ENCODE measurements around the gene PGAM2.

The PGAM2 gene

DNA sequence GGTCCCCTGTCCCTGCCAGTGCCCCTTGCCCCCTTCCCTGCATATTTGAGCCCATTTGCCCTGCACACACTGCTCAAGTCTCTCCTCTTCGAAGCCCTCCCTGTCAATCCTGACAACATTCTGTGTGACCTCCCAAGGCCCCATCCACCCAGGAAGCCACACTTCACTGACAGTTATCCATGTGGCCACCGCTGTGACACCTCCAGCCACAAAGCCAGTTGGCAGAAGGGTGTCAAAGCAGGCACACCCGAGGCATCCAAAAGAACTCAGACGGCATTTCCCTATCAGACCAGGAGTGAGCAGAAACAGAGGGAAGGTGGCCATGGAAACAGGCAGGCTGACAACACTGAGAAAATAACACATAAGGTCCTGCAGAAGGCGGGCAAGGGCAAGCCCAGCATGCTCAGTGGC lies 12.3 kb upstream of the PGAM2 start:
- H3K9me3 ChIP-seq (ENCODE audit: control insufficient read depth, low read length) = no peaks in the 10 kb centered on the region
- no peaks in the 10 kb centered on the region for H3K27me3 ChIP-seq (ENCODE audit: control insufficient read depth, insufficient read depth, low read length)
- H3K4me3 ChIP-seq (ENCODE audit: low read length) = no peak overlapping the region
- peaks cover 46% of the 10 kb centered on the region for H3K4me1 ChIP-seq (ENCODE audit: control insufficient read depth, insufficient read depth, low read length)
- peaks cover 6% of the 10 kb centered on the region for H3K36me3 ChIP-seq (ENCODE audit: control insufficient read depth, insufficient read depth, low read length)
- no peak overlapping the region for H3K9ac ChIP-seq (ENCODE audit: low read length)

DNA sequence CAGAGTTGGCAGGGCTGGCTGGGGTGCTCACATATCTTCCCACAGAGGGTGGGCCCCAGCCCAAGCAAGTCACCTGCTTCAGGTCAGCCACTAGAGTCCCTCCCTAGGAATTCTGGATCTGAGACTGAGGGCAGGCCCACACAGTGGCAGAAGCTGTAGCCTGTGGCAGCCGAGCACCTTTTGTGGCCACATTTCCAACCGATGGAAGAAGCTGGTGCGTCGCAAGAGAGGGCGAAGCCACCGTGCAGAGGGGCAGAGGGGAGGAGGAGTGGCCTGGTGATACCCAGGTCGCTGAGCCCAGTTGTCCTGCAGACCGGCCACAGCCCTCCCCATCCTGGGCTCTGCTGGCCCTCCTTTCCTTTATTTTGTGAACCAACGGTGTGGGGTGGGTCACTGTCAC lies 11.7 kb upstream of the PGAM2 start:
- Histone ChIP-seq H3K4me3 (ENCODE audit: low read length) (no peak overlapping the region), H3K9me3 (ENCODE audit: control insufficient read depth, low read length) (no peaks in the 10 kb centered on the region), H3K9ac (ENCODE audit: low read length) (no peak overlapping the region), H3K27me3 (ENCODE audit: control insufficient read depth, insufficient read depth, low read length) (no peaks in the 10 kb centered on the region), H3K4me1 (ENCODE audit: control insufficient read depth, insufficient read depth, low read length) (peaks cover 52% of the 10 kb centered on the region), H3K36me3 (ENCODE audit: control insufficient read depth, insufficient read depth, low read length) (peaks cover 6% of the 10 kb centered on the region)

DNA sequence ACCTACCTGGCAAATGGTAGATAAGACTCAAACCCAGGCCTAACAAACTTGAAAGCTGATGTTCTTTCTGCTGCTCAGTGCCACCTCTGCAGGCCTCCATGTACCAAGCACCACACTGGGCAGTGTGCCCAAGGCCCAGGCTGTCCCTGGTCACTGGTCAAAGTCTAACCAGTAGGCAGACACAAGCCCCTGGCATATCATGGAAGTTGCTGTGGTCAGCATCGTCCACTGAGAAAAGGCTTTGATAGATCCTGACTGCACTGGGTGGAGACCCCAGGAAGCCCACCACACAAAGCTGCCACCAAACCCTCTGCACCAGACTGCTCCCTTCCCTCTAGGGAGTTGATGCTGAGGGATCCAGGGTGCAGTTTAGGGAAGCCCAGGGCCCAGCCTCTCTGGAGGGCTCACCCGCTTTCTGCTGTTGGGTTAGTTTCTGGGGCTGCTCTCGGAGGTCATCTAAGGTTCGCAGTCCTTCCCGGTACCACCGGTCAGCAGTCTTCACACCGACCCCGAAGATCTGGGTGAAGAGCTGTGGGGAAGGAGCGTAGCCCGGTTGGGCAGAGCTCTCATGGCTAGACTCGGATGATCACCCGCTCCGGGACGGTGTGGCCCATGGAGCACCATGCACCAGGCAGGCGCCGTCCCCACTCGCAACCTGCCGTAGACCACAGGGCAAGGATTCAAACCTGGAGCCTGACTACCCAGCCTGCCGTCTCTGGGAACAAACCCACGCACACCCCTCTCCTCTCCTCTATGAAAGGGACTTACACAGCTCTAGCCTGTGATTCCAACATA lies 10.9 kb upstream of the PGAM2 start:
- Histone ChIP-seq H3K27me3 (ENCODE audit: control insufficient read depth, insufficient read depth, low read length) (no peaks in the 10 kb centered on the region), H3K36me3 (ENCODE audit: control insufficient read depth, insufficient read depth, low read length) (peaks cover 6% of the 10 kb centered on the region), H3K9me3 (ENCODE audit: control insufficient read depth, low read length) (no peaks in the 10 kb centered on the region), H3K9ac (ENCODE audit: low read length) (no peak overlapping the region), H3K4me3 (ENCODE audit: low read length) (no peak overlapping the region), H3K4me1 (ENCODE audit: control insufficient read depth, insufficient read depth, low read length) (peaks cover 56% of the 10 kb centered on the region)

DNA sequence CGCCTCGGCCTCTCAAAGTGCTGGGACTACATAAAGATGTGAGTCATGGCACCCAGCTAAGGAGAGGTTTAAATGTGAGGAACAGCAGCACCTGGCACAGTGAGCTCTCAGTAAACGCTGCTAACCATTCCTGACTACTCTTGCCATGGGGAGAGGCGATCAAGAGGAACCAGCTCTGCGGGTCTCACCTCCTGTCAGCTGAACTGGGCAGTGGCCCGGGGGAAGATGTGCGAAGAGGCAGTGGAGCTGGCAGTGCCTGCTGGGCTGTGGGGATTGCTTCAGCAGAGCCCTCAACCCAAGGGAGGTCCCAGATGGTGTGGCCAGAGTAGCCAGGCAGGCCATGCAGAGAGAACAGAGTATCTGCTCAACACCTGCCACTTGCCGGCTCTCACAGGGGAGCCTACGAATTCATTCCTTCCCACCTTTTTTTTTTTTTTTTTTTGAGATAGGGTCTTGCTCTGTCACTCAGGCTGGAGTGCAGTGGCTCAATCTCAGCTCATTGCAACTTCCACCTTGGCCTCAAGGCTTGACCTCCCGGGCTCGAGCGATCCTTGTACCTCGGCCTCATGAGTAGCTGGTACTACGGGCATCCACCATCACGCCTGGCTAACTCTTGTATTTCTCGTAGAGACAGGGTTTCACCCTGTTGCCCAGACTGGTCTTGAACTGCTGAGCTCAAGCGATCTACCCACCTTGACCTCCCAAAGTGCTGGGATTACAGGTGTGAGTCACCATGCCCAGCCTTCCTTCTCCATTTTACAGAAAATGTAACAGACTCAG lies 10.1 kb upstream of the PGAM2 start:
- no peaks in the 10 kb centered on the region for H3K27me3 ChIP-seq (ENCODE audit: control insufficient read depth, insufficient read depth, low read length)
- no peak overlapping the region for H3K9ac ChIP-seq (ENCODE audit: low read length)
- H3K36me3 ChIP-seq (ENCODE audit: control insufficient read depth, insufficient read depth, low read length) = peaks cover 6% of the 10 kb centered on the region
- H3K9me3 ChIP-seq (ENCODE audit: control insufficient read depth, low read length) = no peaks in the 10 kb centered on the region
- H3K4me1 ChIP-seq (ENCODE audit: control insufficient read depth, insufficient read depth, low read length) = peaks cover 53% of the 10 kb centered on the region
- no peak overlapping the region for H3K4me3 ChIP-seq (ENCODE audit: low read length)

DNA sequence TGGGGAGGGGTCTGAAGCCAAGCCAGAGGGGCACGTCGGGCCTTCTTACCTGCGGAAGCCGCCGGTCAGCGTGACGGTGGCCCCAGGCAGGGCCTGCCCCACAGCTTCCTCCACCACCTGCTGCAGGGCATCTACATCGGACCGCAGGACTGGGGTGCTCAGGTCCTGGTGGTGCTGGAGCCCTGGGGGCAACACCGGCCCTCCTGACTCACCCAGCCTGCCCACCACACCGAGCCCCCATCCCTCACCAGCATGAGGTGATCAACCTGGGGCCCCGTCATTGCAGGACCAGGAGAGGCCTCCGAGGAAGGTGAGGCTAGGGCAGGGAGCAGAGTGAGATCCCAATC lies 9.0 kb upstream of the PGAM2 start:
- Histone ChIP-seq H3K27me3 (ENCODE audit: control insufficient read depth, insufficient read depth, low read length) (no peaks in the 10 kb centered on the region), H3K4me3 (ENCODE audit: low read length) (no peak overlapping the region)

DNA sequence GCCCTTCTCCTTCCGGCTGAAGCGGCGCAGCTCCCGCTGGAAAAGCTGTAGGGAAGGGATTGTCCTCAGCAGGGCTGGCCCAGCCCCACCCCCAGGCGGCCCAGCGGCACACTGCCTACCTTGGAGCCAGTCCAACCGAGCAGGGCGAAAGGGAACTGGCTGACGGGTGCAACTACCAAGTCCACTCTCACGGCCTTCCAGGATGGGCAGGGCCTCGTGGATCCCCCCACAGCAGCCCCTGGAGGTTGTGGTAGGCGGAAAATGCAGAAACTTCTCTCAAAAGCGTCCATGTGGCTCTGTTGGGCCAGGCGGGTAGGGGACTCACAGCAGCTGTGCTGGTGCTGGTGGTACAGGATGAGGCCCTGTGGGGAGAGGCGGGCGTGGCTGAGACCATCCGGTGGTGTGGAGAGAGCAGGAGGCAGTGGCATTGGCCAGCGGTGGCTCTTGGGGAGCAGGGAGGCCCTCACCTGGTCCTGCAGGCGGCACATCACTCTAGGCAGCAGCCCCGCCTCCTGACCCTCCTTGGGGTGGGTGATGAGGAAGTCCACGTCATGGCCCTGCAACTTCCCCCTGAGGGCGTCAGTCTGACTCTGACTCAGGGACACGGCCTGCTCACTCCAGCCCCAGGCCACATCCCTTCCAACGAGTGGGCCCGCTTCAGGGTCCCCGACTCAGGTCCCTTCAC lies 8.4 kb upstream of the PGAM2 start:
- Histone ChIP-seq H3K9me3 (ENCODE audit: control insufficient read depth, low read length) (no peaks in the 10 kb centered on the region), H3K9ac (ENCODE audit: low read length) (no peak overlapping the region), H3K4me1 (ENCODE audit: control insufficient read depth, insufficient read depth, low read length) (peaks cover 48% of the 10 kb centered on the region), H3K36me3 (ENCODE audit: control insufficient read depth, insufficient read depth, low read length) (no peaks in the 10 kb centered on the region), H3K4me3 (ENCODE audit: low read length) (peak overlapping the region; percentile 23), H3K27me3 (ENCODE audit: control insufficient read depth, insufficient read depth, low read length) (no peaks in the 10 kb centered on the region)

More for the DNA sequence above, 9.0 kb upstream of the PGAM2 start:
- no peak overlapping the region for H3K9ac ChIP-seq (ENCODE audit: low read length)
- H3K4me1 ChIP-seq (ENCODE audit: control insufficient read depth, insufficient read depth, low read length) = peaks cover 48% of the 10 kb centered on the region
- H3K36me3 ChIP-seq (ENCODE audit: control insufficient read depth, insufficient read depth, low read length) = no peaks in the 10 kb centered on the region
- no peaks in the 10 kb centered on the region for H3K9me3 ChIP-seq (ENCODE audit: control insufficient read depth, low read length)

DNA sequence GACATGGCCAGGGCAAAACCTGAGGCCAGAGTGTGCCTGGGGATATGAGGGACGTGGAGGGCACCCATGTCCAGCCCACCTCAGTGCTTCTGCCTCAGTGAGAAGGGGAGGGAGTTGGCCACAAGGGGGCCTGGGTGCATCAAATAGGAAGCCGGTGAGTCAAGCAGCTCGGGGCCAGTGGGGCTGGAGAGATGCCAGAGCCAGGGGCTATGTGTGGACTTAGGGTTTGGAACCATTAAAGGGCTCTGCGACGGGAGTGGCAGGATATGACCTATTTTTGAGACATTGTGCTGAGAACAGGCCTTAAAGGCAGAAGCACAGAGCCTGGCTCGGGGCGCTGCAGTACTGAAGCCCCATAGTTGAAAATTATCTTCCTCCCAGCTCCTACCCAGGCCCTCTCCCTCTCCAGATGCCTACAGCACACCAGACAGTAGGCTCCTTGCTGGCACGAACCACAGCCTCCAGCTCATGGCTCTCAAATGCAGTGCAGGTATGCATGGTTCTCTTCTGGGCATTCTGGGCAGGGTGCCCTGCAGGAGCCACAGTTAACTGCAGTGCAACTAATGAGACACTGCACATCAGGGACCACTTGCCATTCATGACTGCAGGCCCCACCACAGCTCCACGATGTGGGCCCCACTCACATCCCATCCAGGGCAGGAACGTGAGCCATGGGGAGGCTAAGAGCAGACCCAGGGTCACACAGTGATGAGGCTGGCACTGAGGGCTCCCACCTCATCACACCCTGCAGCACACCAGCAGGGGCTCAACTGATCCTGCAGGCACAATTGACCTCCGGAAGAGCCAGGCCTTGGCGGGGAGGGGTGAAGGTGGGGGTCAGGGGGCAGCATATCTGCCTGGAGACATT lies 7.2 kb upstream of the PGAM2 start:
- Histone ChIP-seq H3K9me3 (ENCODE audit: control insufficient read depth, low read length) (no peaks in the 10 kb centered on the region), H3K9ac (ENCODE audit: low read length) (no peak overlapping the region), H3K4me1 (ENCODE audit: control insufficient read depth, insufficient read depth, low read length) (peaks cover 48% of the 10 kb centered on the region), H3K36me3 (ENCODE audit: control insufficient read depth, insufficient read depth, low read length) (no peaks in the 10 kb centered on the region), H3K27me3 (ENCODE audit: control insufficient read depth, insufficient read depth, low read length) (no peaks in the 10 kb centered on the region), H3K4me3 (ENCODE audit: low read length) (no peak overlapping the region)

DNA sequence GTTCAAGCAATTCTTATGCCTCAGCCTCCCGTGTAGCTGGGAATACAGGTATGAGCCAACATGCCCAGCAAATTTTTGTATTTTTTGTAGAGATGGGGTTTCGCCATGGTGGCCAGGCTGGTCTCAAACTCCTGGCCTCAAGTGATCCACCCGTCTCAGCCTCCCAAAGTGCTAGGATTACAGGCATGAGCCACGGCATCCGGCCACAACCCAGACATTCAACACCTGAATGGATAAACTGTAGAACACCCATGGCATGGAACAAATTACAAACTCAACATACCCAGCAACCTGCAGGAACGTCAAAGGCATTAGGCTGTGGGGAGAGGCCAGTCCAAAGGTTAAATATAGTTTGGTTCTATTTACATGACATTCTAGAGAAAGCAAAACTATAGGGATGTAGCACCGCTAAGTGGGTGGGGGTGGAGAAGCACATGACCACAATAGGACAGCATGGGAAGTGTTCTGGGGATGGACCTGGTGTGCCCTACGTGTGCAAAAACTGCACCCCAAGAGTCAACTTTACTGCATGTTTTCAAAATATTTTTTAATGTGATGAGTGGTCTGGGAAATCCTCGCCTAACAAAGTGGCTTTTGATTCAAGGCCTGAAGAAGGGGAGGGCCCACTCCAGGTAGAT lies 6.5 kb upstream of the PGAM2 start:
- H3K36me3 ChIP-seq (ENCODE audit: control insufficient read depth, insufficient read depth, low read length) = no peaks in the 10 kb centered on the region
- H3K9ac ChIP-seq (ENCODE audit: low read length) = no peak overlapping the region
- no peak overlapping the region for H3K4me3 ChIP-seq (ENCODE audit: low read length)
- H3K9me3 ChIP-seq (ENCODE audit: control insufficient read depth, low read length) = no peaks in the 10 kb centered on the region
- H3K4me1 ChIP-seq (ENCODE audit: control insufficient read depth, insufficient read depth, low read length) = peaks cover 48% of the 10 kb centered on the region
- no peaks in the 10 kb centered on the region for H3K27me3 ChIP-seq (ENCODE audit: control insufficient read depth, insufficient read depth, low read length)

DNA sequence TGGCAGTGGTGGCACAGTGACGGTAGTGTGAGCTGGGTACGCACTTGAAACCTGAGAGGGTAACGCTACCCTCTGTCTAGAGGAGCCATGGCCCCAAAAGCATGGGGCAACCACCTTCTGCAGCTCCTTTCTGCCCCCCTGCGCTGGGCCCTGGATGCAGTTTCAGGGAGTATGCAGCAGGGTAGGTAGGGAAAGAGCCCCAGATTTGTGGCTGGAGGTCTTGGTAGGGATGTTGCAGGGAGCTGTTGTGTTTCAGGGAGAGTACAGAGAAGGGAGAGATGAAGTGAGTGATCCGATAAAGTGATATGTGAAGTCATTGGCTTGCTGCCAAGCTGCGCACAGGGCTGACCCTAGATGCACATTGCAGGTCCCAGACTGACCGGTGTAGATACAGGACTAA lies 2.7 kb upstream of the PGAM2 start:
- H3K4me1 ChIP-seq (ENCODE audit: control insufficient read depth, insufficient read depth, low read length) = peaks cover 34% of the 10 kb centered on the region
- H3K4me3 ChIP-seq (ENCODE audit: low read length) = no peak overlapping the region
- no peaks in the 10 kb centered on the region for H3K36me3 ChIP-seq (ENCODE audit: control insufficient read depth, insufficient read depth, low read length)
- H3K9me3 ChIP-seq (ENCODE audit: control insufficient read depth, low read length) = no peaks in the 10 kb centered on the region
- H3K9ac ChIP-seq (ENCODE audit: low read length) = no peak overlapping the region
- H3K27me3 ChIP-seq (ENCODE audit: control insufficient read depth, insufficient read depth, low read length) = peaks cover 13% of the 10 kb centered on the region

DNA sequence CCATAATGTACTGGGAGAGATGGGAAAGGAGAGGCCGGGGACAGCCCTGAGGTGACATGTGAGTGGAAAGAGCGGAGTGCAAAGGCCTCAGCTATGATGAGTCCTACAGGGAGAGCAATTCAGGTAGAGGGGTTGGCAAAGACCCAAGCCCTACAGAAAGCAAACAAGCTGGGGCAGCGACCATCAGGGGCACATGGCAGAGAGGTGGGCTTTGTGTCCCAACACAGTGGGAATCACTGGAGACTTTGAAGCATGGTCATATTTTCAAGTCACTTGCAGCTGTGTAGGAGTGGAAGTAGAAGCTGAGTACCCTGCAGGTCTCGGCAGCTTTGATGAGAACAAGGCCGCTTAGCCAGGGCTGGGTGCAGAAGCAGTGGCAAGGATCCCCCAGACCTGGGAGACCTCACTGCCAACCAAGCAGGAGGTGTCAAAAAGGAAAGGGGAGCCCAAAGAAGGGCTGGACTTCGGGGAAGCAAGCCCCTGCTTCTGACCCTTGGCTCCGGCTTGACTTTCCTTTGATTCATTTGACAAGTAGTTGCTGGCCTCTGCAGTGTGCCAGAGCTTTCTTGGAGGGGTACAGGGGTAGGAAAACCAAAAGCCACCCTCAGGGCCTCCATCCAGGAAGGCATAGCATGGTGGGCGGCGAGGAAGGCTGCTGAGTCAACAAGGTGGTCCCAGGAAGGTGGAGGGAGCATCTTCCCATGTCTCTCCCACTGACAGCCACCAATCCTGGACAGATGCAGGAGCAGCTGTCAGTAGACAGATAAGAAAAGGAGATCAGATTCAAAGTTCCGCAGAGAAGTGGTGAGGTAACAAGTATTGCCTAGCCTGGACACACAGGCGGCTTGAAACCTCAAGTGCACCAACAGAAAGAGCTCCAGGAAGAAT lies 1.9 kb upstream of the PGAM2 start:
- peaks cover under 1% of the 10 kb centered on the region for H3K36me3 ChIP-seq (ENCODE audit: control insufficient read depth, insufficient read depth, low read length)
- H3K9me3 ChIP-seq (ENCODE audit: control insufficient read depth, low read length) = no peaks in the 10 kb centered on the region
- peaks cover 27% of the 10 kb centered on the region for H3K4me1 ChIP-seq (ENCODE audit: control insufficient read depth, insufficient read depth, low read length)
- no peak overlapping the region for H3K4me3 ChIP-seq (ENCODE audit: low read length)
- H3K9ac ChIP-seq (ENCODE audit: low read length) = no peak overlapping the region
- peaks cover 13% of the 10 kb centered on the region for H3K27me3 ChIP-seq (ENCODE audit: control insufficient read depth, insufficient read depth, low read length)

Data from mucosa of stomach (tissue), 1 donor.